ENCODE data around the gene RPA1. TPM values are rescaled to one million over a fixed set of nuclear protein-coding genes. Genes with fewer than 3 reads are reported as not detected.

RPA1 gene
- total RNA-seq, 1 experiment from 2014 or later = 198 TPM

GRCh38 chr17:1880851-1881630 is 51.2 kb downstream of the RPA1 start:
- Histone ChIP-seq H3K27ac (ENCODE audit: low read depth, low read length) (no peak overlapping the region), H4K20me1 (ENCODE audit: insufficient read depth) (no peaks in the 10 kb centered on the region), H3K4me3 (replicated peaks in 1 of 2; ENCODE audit: low read depth in 1 of 2, low read length in 2 of 2) (no peak overlapping the region), H2AFZ (ENCODE audit: low read depth, low read length, poor library complexity, severe bottlenecking) (no peak overlapping the region), H3K9me2 (ENCODE audit: insufficient read depth) (no peaks in the 10 kb centered on the region), H3K9me3 (ENCODE audit: control insufficient read depth in 1 of 2, insufficient read depth in 1 of 2, low read depth in 1 of 2, low read length in 2 of 2) (no peaks in the 10 kb centered on the region), H3K4me1 (ENCODE audit: control insufficient read depth in 1 of 2, insufficient read depth in 2 of 2, low read length in 2 of 2) (no peaks in the 10 kb centered on the region), H3K36me3 (ENCODE audit: control insufficient read depth in 1 of 2, insufficient read depth in 2 of 2, low read length in 2 of 2) (peaks cover 66% of the 10 kb centered on the region in 2 experiments), H3K9ac (ENCODE audit: low read length) (no peak overlapping the region), H3K27me3 (ENCODE audit: insufficient read depth, low read length) (no peaks in the 10 kb centered on the region), H3K79me2 (ENCODE audit: insufficient read depth, low read length) (no peaks in the 10 kb centered on the region), H3K4me2 (ENCODE audit: low read length) (no peak overlapping the region)
- BruUV-seq (replicated peaks) = no TSS peak
- CTCF ChIA-PET = interaction anchor here (1.4 to 2.0 kb wide), 2 partner anchors 145 to 364 kb away, joined by 4 to 8 read pairs; partner anchors contain the start of gene RTN4RL1
- DNase-seq (ENCODE audit: low read depth, low spot score) = no peak
- POLR2A ChIA-PET = no interaction called here
- no peak for ATAC-seq
- intact Hi-C loops (cut with micrococcal nuclease) = no loop called here
- TF ChIP-seq SRF (IDR thresholded peaks at IDR 0.05; ENCODE audit: low read depth) (no peak), YY1 (IDR thresholded peaks at IDR 0.05; ENCODE audit: extremely low read depth, insufficient replicate concordance, low read depth, low read length) (no peak), EGR1 (IDR thresholded peaks at IDR 0.05; ENCODE audit: low read depth) (no peak), ZNF274 (IDR thresholded peaks at IDR 0.05; ENCODE audit: low read depth, low read length) (no peak), MAX (IDR thresholded peaks at IDR 0.05) (no peak), ZFX (IDR thresholded peaks at IDR 0.05) (no peak), ZBTB33 (IDR thresholded peaks at IDR 0.05; ENCODE audit: extremely low read depth, insufficient replicate concordance, low read length) (no peak), EZH2phosphoT487 (IDR thresholded peaks at IDR 0.05; ENCODE audit: borderline replicate concordance) (no peak), CTCF (IDR thresholded peaks at IDR 0.05 in 2 of 3, conservative IDR thresholded peaks at IDR 0.05 in 1 of 3; ENCODE audit: borderline replicate concordance in 1 of 3, insufficient read depth in 1 of 3, low read depth in 2 of 3, low read length in 2 of 3) (no peak), ATF3 (IDR thresholded peaks at IDR 0.05) (no peak), CBX3 (IDR thresholded peaks at IDR 0.05; ENCODE audit: low read depth) (no peak), POLR2A (IDR thresholded peaks at IDR 0.05; ENCODE audit: borderline replicate concordance, extremely low read depth, insufficient read depth, insufficient read length) (no peak), EZH2 (IDR thresholded peaks at IDR 0.05) (no peak), SIN3A (IDR thresholded peaks at IDR 0.05; ENCODE audit: low read depth) (no peak), TCF7L2 (IDR thresholded peaks at IDR 0.05; ENCODE audit: borderline replicate concordance, extremely low read depth, insufficient read depth, insufficient read length) (no peak)
- RAD21 ChIA-PET (ENCODE audit: low non-redundant PET in 1 of 2, low total read pairs in 2 of 2, uncharacterized antibody in 2 of 2, unreplicated experiment in 2 of 2) = interaction anchor here in 1 of 2 experiments (0.6 kb wide), 1 partner anchor 466 kb away, joined by 3 read pairs; no protein-coding TSS in a partner anchor
